DND-41 (cell line): Measurements from ENCODE around the gene TTN.

Source experiments
- ATAC-seq: fragments of 200-7000 bp; cut with Tn5 transposase; 3 replicates; pipeline ENCODE4 v1.9.1; 2021; ENCODE audit warnings: low read depth; ENCODE audit not compliant: insufficient read depth
- DNase-seq: peaks from one replicate; pipeline ENCODE4 v3.0.0-alpha.2; 2020
- H2AFZ ChIP-seq: 2 replicates; pipeline ENCODE4 v1.6.0; 2012; ENCODE audit warnings: low read depth, low read length
- H3K27ac ChIP-seq: 2 replicates; pipeline ENCODE4 v1.5.1; 2012; ENCODE audit warnings: low read length, inconsistent platforms
- H3K27me3 ChIP-seq: fragments of 200-600 bp; sonication (generic); 2 replicates; pipeline ENCODE4 v1.6.0; 2012; ENCODE audit warnings: low read length, mild to moderate bottlenecking, inconsistent platforms; ENCODE audit not compliant: insufficient read depth, poor library complexity
- H3K36me3 ChIP-seq: 2 replicates; pipeline ENCODE4 v1.5.1; 2012; ENCODE audit warnings: low read length, inconsistent platforms; ENCODE audit not compliant: insufficient read depth
- H3K4me1 ChIP-seq: 2 replicates; pipeline ENCODE4 v1.5.1; 2012; ENCODE audit warnings: mild to moderate bottlenecking, low read length; ENCODE audit not compliant: insufficient read depth
- H3K4me2 ChIP-seq: 2 replicates; pipeline ENCODE4 v1.6.0; 2012; ENCODE audit warnings: mild to moderate bottlenecking, moderate library complexity, low read length, inconsistent platforms; ENCODE audit not compliant: insufficient read depth
- H3K4me3 ChIP-seq, 2 experiments: fragments of 200-600 bp in 1 of 2; shearing (Covaris generic) in 1 of 2; 2 replicates each; pipeline ENCODE4 v1.5.1; 2012 to 2016; ENCODE audit warnings: inconsistent platforms in 2 of 2, low read length in 2 of 2, mild to moderate bottlenecking in 2 of 2, low read depth in 1 of 2, moderate library complexity in 1 of 2
- H3K79me2 ChIP-seq: 2 replicates; pipeline ENCODE4 v1.6.0; 2012; ENCODE audit warnings: low read length, inconsistent platforms; ENCODE audit not compliant: insufficient read depth
- H3K9ac ChIP-seq: 2 replicates; pipeline ENCODE4 v1.6.0; 2012; ENCODE audit warnings: low read depth, mild to moderate bottlenecking, inconsistent platforms, low read length, moderate library complexity
- H3K9me3 ChIP-seq: 2 replicates; pipeline ENCODE4 v1.5.1; 2012; ENCODE audit warnings: low read length, moderate library complexity, mild to moderate bottlenecking, inconsistent platforms; ENCODE audit not compliant: insufficient read depth, severe bottlenecking
- H4K20me1 ChIP-seq: 2 replicates; pipeline ENCODE4 v1.6.0; 2012; ENCODE audit warnings: low read length; ENCODE audit not compliant: insufficient read depth
- EZH2 ChIP-seq: IDR thresholded peaks from 3 replicates; pipeline ENCODE4 v1.6.1; 2012; ENCODE audit warnings: borderline replicate concordance, low read depth, mild to moderate bottlenecking, moderate library complexity, low read length, inconsistent platforms; ENCODE audit not compliant: severe bottlenecking
- TF ChIP-seq, protein P1 (sequence below): IDR thresholded peaks from 2 replicates; pipeline ENCODE4 v1.5.1; 2012; ENCODE audit warnings: borderline replicate concordance, low read length, moderate library complexity, mild to moderate bottlenecking; ENCODE audit not compliant: poor library complexity, severe bottlenecking; ENCODE audit errors: extremely low read depth

Gene TTN

GRCh38 chr2:178811045-178811444 is 3.8 kb upstream of the TTN start:
- no peak overlapping the region for H3K4me3 ChIP-seq
- no peak overlapping the region for H3K9ac ChIP-seq
- H3K27me3 ChIP-seq: no peaks in the 10 kb centered on the region
- H3K4me1 ChIP-seq: no peaks in the 10 kb centered on the region
- ATAC-seq (no peak), DNase-seq (no peak)
- H3K36me3 ChIP-seq: no peaks in the 10 kb centered on the region
- no peaks in the 10 kb centered on the region for H3K79me2 ChIP-seq
- H3K27ac ChIP-seq: no peak overlapping the region
- H2AFZ ChIP-seq: no peak overlapping the region
- no peaks in the 10 kb centered on the region for H4K20me1 ChIP-seq
- no peak overlapping the region for H3K4me2 ChIP-seq
- no peaks in the 10 kb centered on the region for H3K9me3 ChIP-seq
- TF ChIP-seq, protein P1, sequence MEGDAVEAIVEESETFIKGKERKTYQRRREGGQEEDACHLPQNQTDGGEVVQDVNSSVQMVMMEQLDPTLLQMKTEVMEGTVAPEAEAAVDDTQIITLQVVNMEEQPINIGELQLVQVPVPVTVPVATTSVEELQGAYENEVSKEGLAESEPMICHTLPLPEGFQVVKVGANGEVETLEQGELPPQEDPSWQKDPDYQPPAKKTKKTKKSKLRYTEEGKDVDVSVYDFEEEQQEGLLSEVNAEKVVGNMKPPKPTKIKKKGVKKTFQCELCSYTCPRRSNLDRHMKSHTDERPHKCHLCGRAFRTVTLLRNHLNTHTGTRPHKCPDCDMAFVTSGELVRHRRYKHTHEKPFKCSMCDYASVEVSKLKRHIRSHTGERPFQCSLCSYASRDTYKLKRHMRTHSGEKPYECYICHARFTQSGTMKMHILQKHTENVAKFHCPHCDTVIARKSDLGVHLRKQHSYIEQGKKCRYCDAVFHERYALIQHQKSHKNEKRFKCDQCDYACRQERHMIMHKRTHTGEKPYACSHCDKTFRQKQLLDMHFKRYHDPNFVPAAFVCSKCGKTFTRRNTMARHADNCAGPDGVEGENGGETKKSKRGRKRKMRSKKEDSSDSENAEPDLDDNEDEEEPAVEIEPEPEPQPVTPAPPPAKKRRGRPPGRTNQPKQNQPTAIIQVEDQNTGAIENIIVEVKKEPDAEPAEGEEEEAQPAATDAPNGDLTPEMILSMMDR: no peak

GRCh38 chr2:178810422-178810821 is 3.2 kb upstream of the TTN start:
- no peak for TF ChIP-seq EZH2
- TF ChIP-seq, protein P1: no peak
- ATAC-seq (no peak), DNase-seq (no peak)
- Histone ChIP-seq H3K79me2 (no peaks in the 10 kb centered on the region), H3K9me3 (no peaks in the 10 kb centered on the region), H3K9ac (no peak overlapping the region), H3K4me1 (no peaks in the 10 kb centered on the region), H4K20me1 (no peaks in the 10 kb centered on the region), H3K4me3 (no peak overlapping the region), H3K36me3 (no peaks in the 10 kb centered on the region), H3K4me2 (no peak overlapping the region), H3K27me3 (no peaks in the 10 kb centered on the region), H3K27ac (no peak overlapping the region), H2AFZ (no peak overlapping the region)

DNA sequence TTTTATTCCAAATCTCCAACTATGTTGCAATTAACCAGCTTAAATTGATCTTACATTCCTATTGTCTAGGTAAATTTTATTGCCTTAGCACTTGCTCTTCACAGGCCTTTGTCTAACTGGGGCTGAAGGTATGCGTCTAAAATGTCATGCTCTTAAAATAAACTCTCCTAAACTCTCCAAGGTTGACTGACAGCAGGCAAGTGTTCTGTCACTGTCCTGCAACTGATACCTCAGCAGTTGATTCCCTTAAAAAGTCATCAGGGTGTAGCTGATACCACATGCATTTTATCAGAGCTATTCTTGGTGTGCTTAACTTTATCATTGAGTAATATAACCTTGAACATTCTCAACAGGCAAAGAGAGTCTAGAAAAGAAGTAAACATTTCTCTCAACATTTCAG is 680 bp downstream of the TTN start:
- Histone ChIP-seq H3K27me3 (no peaks in the 10 kb centered on the region), H3K79me2 (no peaks in the 10 kb centered on the region), H3K4me3 (no peak overlapping the region), H2AFZ (no peak overlapping the region), H3K9ac (no peak overlapping the region), H4K20me1 (no peaks in the 10 kb centered on the region), H3K27ac (no peak overlapping the region), H3K9me3 (no peaks in the 10 kb centered on the region), H3K4me1 (no peaks in the 10 kb centered on the region), H3K36me3 (no peaks in the 10 kb centered on the region), H3K4me2 (no peak overlapping the region)
- no peak for ATAC-seq
- TF ChIP-seq, protein P1: no peak
- TF ChIP-seq EZH2: no peak
- DNase-seq: no peak

DNA sequence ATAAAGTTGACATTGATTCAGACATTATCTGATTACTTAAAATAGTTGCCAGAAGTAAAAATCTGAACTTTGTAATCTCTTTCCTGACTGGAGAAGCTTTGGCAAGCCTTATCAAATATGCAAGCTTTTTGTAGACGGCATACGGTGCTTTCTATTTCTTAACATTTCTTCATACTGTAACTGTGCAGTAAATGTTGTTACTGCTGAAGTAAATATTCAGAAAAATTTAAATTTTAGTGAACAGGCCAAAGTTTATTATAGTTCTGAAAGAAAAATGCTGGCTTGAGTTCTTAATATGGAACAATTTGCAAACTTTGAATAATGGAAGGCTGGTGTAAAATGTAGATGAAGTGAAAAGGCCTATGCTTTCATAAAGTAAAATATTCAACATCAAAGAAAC is 1.8 kb downstream of the TTN start:
- no peak overlapping the region for H3K27ac ChIP-seq
- H3K4me2 ChIP-seq: no peak overlapping the region
- H3K9ac ChIP-seq: no peak overlapping the region
- ATAC-seq (no peak), DNase-seq (no peak)
- H3K27me3 ChIP-seq: no peaks in the 10 kb centered on the region
- no peaks in the 10 kb centered on the region for H3K79me2 ChIP-seq
- H4K20me1 ChIP-seq: no peaks in the 10 kb centered on the region
- no peaks in the 10 kb centered on the region for H3K36me3 ChIP-seq
- H3K4me1 ChIP-seq: no peaks in the 10 kb centered on the region
- H2AFZ ChIP-seq: no peak overlapping the region
- H3K9me3 ChIP-seq: no peaks in the 10 kb centered on the region
- TF ChIP-seq EZH2: no peak
- TF ChIP-seq, protein P1: no peak
- H3K4me3 ChIP-seq: no peak overlapping the region
